Measurements from ENCODE around the gene DOC2B. TPM values are rescaled to one million over a fixed set of nuclear protein-coding genes. Genes with fewer than 3 reads are reported as not detected.

DOC2B gene
- total and polyA plus RNA-seq, 2 of the 8 experiments (the other 6 are each of a cell fraction or from before 2014, with no cell fraction given): 1.3 to 3.3 TPM

DNA sequence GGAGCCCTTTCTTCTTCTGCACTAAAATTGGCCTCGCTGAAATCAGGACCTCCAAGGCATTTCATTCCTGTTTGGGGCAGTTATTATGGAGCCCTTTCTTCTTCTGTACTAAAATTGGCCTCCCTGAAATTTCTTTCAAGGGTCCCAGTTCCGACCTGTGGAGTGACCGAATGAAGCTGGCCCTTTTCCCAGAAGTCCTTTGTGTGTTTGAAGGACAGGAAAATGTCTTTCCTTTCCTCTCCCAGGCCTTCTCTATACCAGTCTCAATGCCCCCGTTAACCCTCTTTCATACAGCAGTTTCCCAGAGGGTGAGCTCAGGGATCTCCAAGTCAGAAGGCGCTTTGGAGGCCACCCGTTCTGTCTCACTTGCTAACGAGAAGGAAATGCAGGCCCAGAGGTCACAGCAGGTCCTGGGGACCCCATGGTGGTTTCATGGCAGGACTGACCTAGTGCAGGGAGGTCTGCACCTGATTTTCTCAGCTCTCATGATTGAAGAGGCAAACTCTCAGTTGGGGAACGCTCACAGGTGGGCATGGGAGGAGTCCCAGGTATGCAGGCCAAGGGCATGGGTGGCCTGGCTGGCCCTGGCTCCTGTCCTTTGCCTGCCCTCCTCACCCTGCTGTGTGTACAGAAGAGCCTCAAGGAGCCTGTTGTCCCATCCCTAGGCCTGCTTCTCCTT, 37.1 kb upstream of the DOC2B start:
- H3K79me1 ChIP-seq (ENCODE audit: low read depth, low read length): no peaks in the 10 kb centered on the region
- no peak overlapping the region for H3K27ac ChIP-seq (ENCODE audit: low read depth, low read length)
- no peak overlapping the region for H4K91ac ChIP-seq (replicated peaks; ENCODE audit: insufficient read length, low read length)
- no peaks in the 10 kb centered on the region for H3K79me2 ChIP-seq (ENCODE audit: control insufficient read depth in 1 of 2, insufficient read depth in 2 of 2, low read length in 2 of 2)
- H3K56ac ChIP-seq (replicated peaks; ENCODE audit: insufficient read length, low read depth, low read length): no peak overlapping the region
- H2AFZ ChIP-seq (ENCODE audit: low read length): no peak overlapping the region
- no peak overlapping the region for H2BK20ac ChIP-seq (ENCODE audit: low read length)
- H3K23ac ChIP-seq (ENCODE audit: insufficient read length): no peak overlapping the region
- no peaks in the 10 kb centered on the region for H3K27me3 ChIP-seq (replicated peaks in 1 of 4; ENCODE audit: control insufficient read depth in 3 of 4, extremely low read depth in 1 of 4, insufficient read depth in 3 of 4, low read length in 3 of 4)
- H3K14ac ChIP-seq (ENCODE audit: insufficient read length): no peak overlapping the region
- no peak overlapping the region for H3K4me2 ChIP-seq (ENCODE audit: insufficient read depth in 1 of 2, low read depth in 2 of 2, low read length in 2 of 2)
- 84% methylated on average over 8 of the region's 8 CpGs; no CpG with 5 or more reads in 1 of the 2 experiments for WGBS, 2 experiments (ENCODE audit: extremely low coverage in 1 of 2, insufficient coverage in 1 of 2, insufficient read length in 1 of 2, insufficient replicate concordance in 2 of 2, low coverage in 1 of 2, low lambda C conversion rate in 2 of 2, missing lambda C conversion rate in 1 of 2)
- no peaks in the 10 kb centered on the region for H3K36me3 ChIP-seq (ENCODE audit: control insufficient read depth in 2 of 4, insufficient read depth in 4 of 4, low read length in 3 of 4)
- ChIA-PET CTCF (ENCODE audit: partially characterized antibody) (interaction anchor here (1.6 to 1.9 kb wide), 2 partner anchors 90 to 168 kb away, joined by 4 to 5 read pairs; no protein-coding TSS in a partner anchor), POLR2A (ENCODE audit: partially characterized antibody) (no interaction called here)
- DNase-seq (ENCODE audit: low read depth in 1 of 2, low spot score in 2 of 2) (no peak), FAIRE-seq (no peak)
- H2BK15ac ChIP-seq (ENCODE audit: low read length): no peak overlapping the region
- H3K9me3 ChIP-seq (ENCODE audit: insufficient read depth in 2 of 2, low read depth in 1 of 2, low read length in 1 of 2): no peaks in the 10 kb centered on the region
- peaks cover 5% of the 10 kb centered on the region for H3K23me2 ChIP-seq (ENCODE audit: low read depth, low read length)
- no peak overlapping the region for H2BK120ac ChIP-seq (replicated peaks; ENCODE audit: low read depth, low read length)
- H3K4ac ChIP-seq (replicated peaks; ENCODE audit: insufficient read length, low read depth, low read length): no peak overlapping the region
- no peak overlapping the region for H2BK5ac ChIP-seq (ENCODE audit: low read depth, low read length)
- peaks cover 2 to 7% (median 3%) of the 10 kb centered on the region in 4 experiments; a peak in 5 of 7 replicates for H3K4me1 ChIP-seq (replicated peaks in 1 of 4; ENCODE audit: control insufficient read depth in 3 of 4, insufficient read depth in 4 of 4, low read length in 3 of 4)
- H2AK5ac ChIP-seq (ENCODE audit: low read depth, low read length): no peak overlapping the region
- H4K5ac ChIP-seq (ENCODE audit: insufficient read length, low read depth, low read length): no peak overlapping the region
- H3K18ac ChIP-seq (ENCODE audit: extremely low read depth, low read length): no peak overlapping the region
- H4K8ac ChIP-seq (ENCODE audit: extremely low read depth, insufficient read depth, low read length): no peak overlapping the region
- no peak overlapping the region for H3K4me3 ChIP-seq (ENCODE audit: extremely low read depth in 1 of 4, insufficient read depth in 2 of 4, low read depth in 3 of 4, low read length in 4 of 4)
- H4K20me1 ChIP-seq (replicated peaks in 1 of 2; ENCODE audit: control insufficient read depth in 1 of 2, insufficient read depth in 2 of 2, low read length in 2 of 2): no peaks in the 10 kb centered on the region
- no peak overlapping the region for H3K9ac ChIP-seq (replicated peaks in 1 of 4; ENCODE audit: extremely low read depth in 1 of 4, low read depth in 3 of 4, low read length in 3 of 4)
- H2BK12ac ChIP-seq (ENCODE audit: low read depth, low read length): no peak overlapping the region
- TF ChIP-seq JUND (IDR thresholded peaks at IDR 0.05; ENCODE audit: low read length) (no peak), TAF7 (optimal IDR thresholded peaks at IDR 0.05; ENCODE audit: borderline replicate concordance, low read depth, low read length) (no peak), TEAD4 (IDR thresholded peaks at IDR 0.05; ENCODE audit: low read depth, low read length) (no peak), CHD1 (IDR thresholded peaks at IDR 0.05; ENCODE audit: low read depth, low read length) (no peak), KDM4A (IDR thresholded peaks at IDR 0.05; ENCODE audit: low read depth, low read length, severe bottlenecking) (no peak), TBP (IDR thresholded peaks at IDR 0.05; ENCODE audit: low read depth, low read length) (no peak), MAFK (IDR thresholded peaks at IDR 0.05; ENCODE audit: low read depth, low read length) (no peak), RBBP5 (IDR thresholded peaks at IDR 0.05; ENCODE audit: borderline replicate concordance, low read depth, low read length) (no peak), CBX5 (IDR thresholded peaks at IDR 0.05; ENCODE audit: low read depth, low read length) (no peak)
- TF ChIP-seq, protein P1, sequence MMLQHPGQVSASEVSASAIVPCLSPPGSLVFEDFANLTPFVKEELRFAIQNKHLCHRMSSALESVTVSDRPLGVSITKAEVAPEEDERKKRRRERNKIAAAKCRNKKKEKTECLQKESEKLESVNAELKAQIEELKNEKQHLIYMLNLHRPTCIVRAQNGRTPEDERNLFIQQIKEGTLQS (IDR thresholded peaks at IDR 0.05; ENCODE audit: insufficient read depth, low read depth, low read length): no peak

Measured in H1 (cell line).